ENCODE results near the gene WSB1.
"Not testable (repeated sequence)": the region's sequence is repeated elsewhere in the genome, so short reads cannot be mapped to it uniquely, and the experiment has no call there.

WSB1 gene

GRCh38 chr17:27263386-27263785 is 30.5 kb upstream of the WSB1 start:
- no peak overlapping the region for H3K4me3 ChIP-seq (ENCODE audit: low read length)
- H3K9ac ChIP-seq (ENCODE audit: low read length) = no peak overlapping the region
- no peaks in the 10 kb centered on the region for H3K36me3 ChIP-seq (ENCODE audit: control insufficient read depth, insufficient read depth, low read length)
- no peaks in the 10 kb centered on the region for H3K27me3 ChIP-seq (ENCODE audit: control insufficient read depth, insufficient read depth, low read length)
- H3K4me1 ChIP-seq (ENCODE audit: control insufficient read depth, insufficient read depth, low read length) = peaks cover 4% of the 10 kb centered on the region
- no peaks in the 10 kb centered on the region for H3K9me3 ChIP-seq (ENCODE audit: control insufficient read depth, low read length)

- H3K9ac ChIP-seq (ENCODE audit: low read length) = no peak overlapping the region
- no peaks in the 10 kb centered on the region for H3K36me3 ChIP-seq (ENCODE audit: control insufficient read depth, insufficient read depth, low read length)
- peaks cover 4% of the 10 kb centered on the region for H3K4me1 ChIP-seq (ENCODE audit: control insufficient read depth, insufficient read depth, low read length)
- H3K4me3 ChIP-seq (ENCODE audit: low read length) = no peak overlapping the region
- no peaks in the 10 kb centered on the region for H3K9me3 ChIP-seq (ENCODE audit: control insufficient read depth, low read length)
- H3K27me3 ChIP-seq (ENCODE audit: control insufficient read depth, insufficient read depth, low read length) = no peaks in the 10 kb centered on the region
Observed at GRCh38 chr17:27264068-27264812, 29.7 kb upstream of the WSB1 start.

- H3K27me3 ChIP-seq (ENCODE audit: control insufficient read depth, insufficient read depth, low read length) = no peaks in the 10 kb centered on the region
- H3K9me3 ChIP-seq (ENCODE audit: control insufficient read depth, low read length) = no peaks in the 10 kb centered on the region
- H3K9ac ChIP-seq (ENCODE audit: low read length) = no peak overlapping the region
- H3K4me1 ChIP-seq (ENCODE audit: control insufficient read depth, insufficient read depth, low read length) = peaks cover 4% of the 10 kb centered on the region
- H3K36me3 ChIP-seq (ENCODE audit: control insufficient read depth, insufficient read depth, low read length) = no peaks in the 10 kb centered on the region
- no peak overlapping the region for H3K4me3 ChIP-seq (ENCODE audit: low read length)
Observed at GRCh38 chr17:27265333-27265732, 28.6 kb upstream of the WSB1 start.

GRCh38 chr17:27266228-27266627 is 27.7 kb upstream of the WSB1 start:
- H3K27me3 ChIP-seq (ENCODE audit: control insufficient read depth, insufficient read depth, low read length) = no peaks in the 10 kb centered on the region
- H3K9ac ChIP-seq (ENCODE audit: low read length) = no peak overlapping the region
- no peaks in the 10 kb centered on the region for H3K36me3 ChIP-seq (ENCODE audit: control insufficient read depth, insufficient read depth, low read length)
- H3K4me3 ChIP-seq (ENCODE audit: low read length) = no peak overlapping the region
- no peaks in the 10 kb centered on the region for H3K9me3 ChIP-seq (ENCODE audit: control insufficient read depth, low read length)
- peaks cover 4% of the 10 kb centered on the region for H3K4me1 ChIP-seq (ENCODE audit: control insufficient read depth, insufficient read depth, low read length)

GRCh38 chr17:27268394-27269085 is 25.4 kb upstream of the WSB1 start:
- no peaks in the 10 kb centered on the region for H3K9me3 ChIP-seq (ENCODE audit: control insufficient read depth, low read length)
- H3K36me3 ChIP-seq (ENCODE audit: control insufficient read depth, insufficient read depth, low read length) = no peaks in the 10 kb centered on the region
- no peaks in the 10 kb centered on the region for H3K27me3 ChIP-seq (ENCODE audit: control insufficient read depth, insufficient read depth, low read length)
- H3K4me3 ChIP-seq (ENCODE audit: low read length) = no peak overlapping the region
- no peak overlapping the region for H3K9ac ChIP-seq (ENCODE audit: low read length)
- H3K4me1 ChIP-seq (ENCODE audit: control insufficient read depth, insufficient read depth, low read length) = peaks cover 4% of the 10 kb centered on the region

DNA sequence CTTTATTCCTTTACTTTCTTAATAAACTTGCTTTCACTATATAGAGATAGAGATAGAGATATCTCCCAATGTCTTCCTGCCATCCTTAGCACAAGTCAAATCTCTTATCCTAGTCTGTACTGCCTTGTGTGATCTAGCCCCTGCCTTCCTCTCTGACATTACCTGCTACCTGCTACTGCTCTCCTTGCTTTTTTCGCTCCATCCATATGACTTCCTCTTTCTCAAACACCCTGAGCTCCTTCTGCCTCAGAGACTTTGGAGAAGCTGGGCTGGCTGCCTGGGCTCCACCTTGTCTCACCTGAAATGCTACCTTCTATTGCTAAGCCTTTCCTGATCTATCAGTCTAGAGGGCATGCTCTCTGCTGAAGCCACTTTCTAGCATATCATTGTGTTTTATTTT is 24.7 kb upstream of the WSB1 start:
- Histone ChIP-seq H3K27me3 (ENCODE audit: control insufficient read depth, insufficient read depth, low read length) (no peaks in the 10 kb centered on the region), H3K4me1 (ENCODE audit: control insufficient read depth, insufficient read depth, low read length) (peaks cover 4% of the 10 kb centered on the region), H3K9me3 (ENCODE audit: control insufficient read depth, low read length) (no peaks in the 10 kb centered on the region), H3K9ac (ENCODE audit: low read length) (no peak overlapping the region), H3K4me3 (ENCODE audit: low read length) (no peak overlapping the region), H3K36me3 (ENCODE audit: control insufficient read depth, insufficient read depth, low read length) (no peaks in the 10 kb centered on the region)

DNA sequence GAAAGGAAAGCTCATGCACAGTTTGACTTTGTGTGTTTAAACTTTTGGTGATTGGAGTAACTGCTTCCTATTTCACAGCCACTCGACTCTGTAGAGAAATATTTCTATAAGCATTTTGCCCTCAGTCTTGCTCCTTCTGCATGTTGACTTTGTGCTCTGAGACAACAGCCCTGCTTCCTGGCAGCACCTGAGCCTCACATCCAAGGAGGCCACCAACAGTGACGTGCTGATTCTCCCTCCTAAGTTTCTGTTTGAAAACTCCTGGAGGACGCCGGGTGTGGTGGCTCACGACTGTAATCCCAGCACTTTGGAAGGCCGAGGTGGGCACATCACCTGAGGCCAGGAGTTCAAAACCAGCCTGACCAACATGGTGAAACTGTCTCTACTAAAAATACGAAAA is 23.9 kb upstream of the WSB1 start:
- H3K9ac ChIP-seq (ENCODE audit: low read length) = no peak overlapping the region
- H3K36me3 ChIP-seq (ENCODE audit: control insufficient read depth, insufficient read depth, low read length) = no peaks in the 10 kb centered on the region
- no peaks in the 10 kb centered on the region for H3K4me1 ChIP-seq (ENCODE audit: control insufficient read depth, insufficient read depth, low read length)
- H3K9me3 ChIP-seq (ENCODE audit: control insufficient read depth, low read length) = no peaks in the 10 kb centered on the region
- no peak overlapping the region for H3K4me3 ChIP-seq (ENCODE audit: low read length)
- H3K27me3 ChIP-seq (ENCODE audit: control insufficient read depth, insufficient read depth, low read length) = no peaks in the 10 kb centered on the region

- Histone ChIP-seq H3K4me3 (ENCODE audit: low read length) (no peak overlapping the region), H3K9ac (ENCODE audit: low read length) (no peak overlapping the region), H3K9me3 (ENCODE audit: control insufficient read depth, low read length) (no peaks in the 10 kb centered on the region), H3K36me3 (ENCODE audit: control insufficient read depth, insufficient read depth, low read length) (no peaks in the 10 kb centered on the region), H3K4me1 (ENCODE audit: control insufficient read depth, insufficient read depth, low read length) (no peaks in the 10 kb centered on the region), H3K27me3 (ENCODE audit: control insufficient read depth, insufficient read depth, low read length) (no peaks in the 10 kb centered on the region)
Observed at GRCh38 chr17:27276653-27277156, 17.2 kb upstream of the WSB1 start.

- H3K36me3 ChIP-seq (ENCODE audit: control insufficient read depth, insufficient read depth, low read length); H3K9ac ChIP-seq (ENCODE audit: low read length); H3K4me1 ChIP-seq (ENCODE audit: control insufficient read depth, insufficient read depth, low read length); H3K27me3 ChIP-seq (ENCODE audit: control insufficient read depth, insufficient read depth, low read length); H3K4me3 ChIP-seq (ENCODE audit: low read length); H3K9me3 ChIP-seq (ENCODE audit: control insufficient read depth, low read length): not testable (repeated sequence)
Observed at GRCh38 chr17:27279132-27279531, 14.8 kb upstream of the WSB1 start.

DNA sequence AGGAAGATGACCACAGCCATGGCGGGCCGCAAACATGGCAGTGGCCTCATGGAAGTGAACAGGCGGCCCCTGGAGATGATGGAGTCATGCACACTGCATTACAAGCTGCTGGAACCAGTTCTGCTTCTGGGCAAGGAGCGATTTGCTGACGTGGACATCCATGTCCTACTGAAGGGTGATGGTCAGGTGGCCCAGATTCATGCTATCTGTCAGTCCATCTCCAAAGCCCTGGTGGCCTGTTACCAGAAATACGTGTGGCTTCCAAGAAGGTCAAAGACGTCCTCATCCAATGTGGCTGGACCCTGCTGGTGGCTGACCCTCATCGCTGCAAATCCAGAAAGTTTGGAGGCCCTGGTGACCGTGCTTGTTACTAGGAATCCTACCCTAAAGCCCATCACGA is 13.4 kb upstream of the WSB1 start:
- no peaks in the 10 kb centered on the region for H3K9me3 ChIP-seq (ENCODE audit: control insufficient read depth, low read length)
- no peaks in the 10 kb centered on the region for H3K36me3 ChIP-seq (ENCODE audit: control insufficient read depth, insufficient read depth, low read length)
- no peaks in the 10 kb centered on the region for H3K27me3 ChIP-seq (ENCODE audit: control insufficient read depth, insufficient read depth, low read length)
- no peak overlapping the region for H3K4me3 ChIP-seq (ENCODE audit: low read length)
- no peak overlapping the region for H3K9ac ChIP-seq (ENCODE audit: low read length)
- H3K4me1 ChIP-seq (ENCODE audit: control insufficient read depth, insufficient read depth, low read length) = no peaks in the 10 kb centered on the region

- H3K36me3 ChIP-seq (ENCODE audit: control insufficient read depth, insufficient read depth, low read length) = no peaks in the 10 kb centered on the region
- no peaks in the 10 kb centered on the region for H3K9me3 ChIP-seq (ENCODE audit: control insufficient read depth, low read length)
- H3K4me3 ChIP-seq (ENCODE audit: low read length) = no peak overlapping the region
- H3K4me1 ChIP-seq (ENCODE audit: control insufficient read depth, insufficient read depth, low read length) = no peaks in the 10 kb centered on the region
- no peak overlapping the region for H3K9ac ChIP-seq (ENCODE audit: low read length)
- no peaks in the 10 kb centered on the region for H3K27me3 ChIP-seq (ENCODE audit: control insufficient read depth, insufficient read depth, low read length)
Observed at GRCh38 chr17:27281438-27281837, 12.5 kb upstream of the WSB1 start.

GRCh38 chr17:27282054-27282551 is 11.8 kb upstream of the WSB1 start:
- H3K27me3 ChIP-seq (ENCODE audit: control insufficient read depth, insufficient read depth, low read length) = no peaks in the 10 kb centered on the region
- no peaks in the 10 kb centered on the region for H3K9me3 ChIP-seq (ENCODE audit: control insufficient read depth, low read length)
- no peak overlapping the region for H3K4me3 ChIP-seq (ENCODE audit: low read length)
- H3K36me3 ChIP-seq (ENCODE audit: control insufficient read depth, insufficient read depth, low read length) = no peaks in the 10 kb centered on the region
- no peak overlapping the region for H3K9ac ChIP-seq (ENCODE audit: low read length)
- H3K4me1 ChIP-seq (ENCODE audit: control insufficient read depth, insufficient read depth, low read length) = no peaks in the 10 kb centered on the region
